OCI-LY1 (cell line): ENCODE data around the gene L3MBTL1.

Source experiments
- H2AFZ ChIP-seq: fragments of 200-600 bp; sonication (generic), shearing (Covaris generic); 2 replicates; pipeline ENCODE4 v1.6.0; 2014; ENCODE audit warnings: antibody characterized with exemption, mild to moderate bottlenecking, low read length
- H3F3A ChIP-seq: fragments of 200-600 bp; sonication (generic), shearing (Covaris generic); 2 replicates; pipeline ENCODE4 v1.6.0; 2014; ENCODE audit warnings: mild to moderate bottlenecking, antibody characterized with exemption, low read length, moderate library complexity; ENCODE audit not compliant: insufficient read depth
- H3K27ac ChIP-seq: fragments of 200-600 bp; sonication (generic); 2 replicates; pipeline ENCODE4 v1.5.1; 2014; ENCODE audit warnings: low read length, mixed run types, mild to moderate bottlenecking, low read depth; ENCODE audit not compliant: poor library complexity, severe bottlenecking
- H3K27me3 ChIP-seq: fragments of 200-600 bp; sonication (generic); 2 replicates; pipeline ENCODE4 v1.6.0; 2014; ENCODE audit warnings: antibody characterized with exemption, mild to moderate bottlenecking, low read length, moderate library complexity; ENCODE audit not compliant: insufficient read depth
- H3K36me3 ChIP-seq: fragments of 200-600 bp; sonication (generic); 2 replicates; pipeline ENCODE4 v1.6.1; 2014; ENCODE audit warnings: mild to moderate bottlenecking, antibody characterized with exemption, low read length, moderate library complexity, mixed read lengths; ENCODE audit not compliant: insufficient read depth
- H3K4me1 ChIP-seq: fragments of 200-600 bp; sonication (generic); 2 replicates; pipeline ENCODE4 v1.5.1; 2014; ENCODE audit warnings: mild to moderate bottlenecking, low read length, moderate library complexity; ENCODE audit not compliant: insufficient read depth, severe bottlenecking
- H3K4me2 ChIP-seq: fragments of 200-600 bp; sonication (generic), shearing (Covaris generic); 2 replicates; pipeline ENCODE4 v1.6.1; 2014; ENCODE audit warnings: low read length
- H3K4me3 ChIP-seq: fragments of 200-600 bp; sonication (generic); 2 replicates; pipeline ENCODE4 v1.5.1; 2014; ENCODE audit warnings: low read length, low read depth, mild to moderate bottlenecking, mixed read lengths; ENCODE audit not compliant: poor library complexity, severe bottlenecking
- H3K79me2 ChIP-seq: fragments of 200-600 bp; shearing (Covaris generic); 2 replicates; pipeline ENCODE4 v1.6.1; 2016; ENCODE audit warnings: mixed run types, low read length, mixed read lengths; ENCODE audit not compliant: insufficient read depth
- H3K9ac ChIP-seq: fragments of 200-600 bp; sonication (generic), shearing (Covaris generic); 2 replicates; pipeline ENCODE4 v1.6.1; 2014; ENCODE audit warnings: mild to moderate bottlenecking, low read length, mixed read lengths
- H3K9me2 ChIP-seq: fragments of 200-600 bp; sonication (generic), shearing (Covaris generic); 2 replicates; pipeline ENCODE4 v1.6.1; 2014; ENCODE audit warnings: low read depth, mild to moderate bottlenecking, low read length, mixed read lengths
- H3K9me3 ChIP-seq: fragments of 200-600 bp; shearing (Covaris generic); 2 replicates; pipeline ENCODE4 v1.6.1; 2014; ENCODE audit warnings: low read length, mixed read lengths
- H4K20me1 ChIP-seq: fragments of 200-600 bp; sonication (generic), shearing (Covaris generic); 2 replicates; pipeline ENCODE4 v1.6.0; 2016; ENCODE audit warnings: mild to moderate bottlenecking, low read length; ENCODE audit not compliant: insufficient read depth
- CTCF ChIP-seq: fragments of 200-600 bp; sonication (generic), shearing (Covaris generic); IDR thresholded peaks from 2 replicates; pipeline ENCODE4 v1.5.1; 2017; ENCODE audit warnings: mild to moderate bottlenecking, antibody characterized with exemption, low read length, moderate library complexity, mixed read lengths
- EZH2 ChIP-seq: fragments of 200-600 bp; sonication (generic), shearing (Covaris generic); IDR thresholded peaks from 2 replicates; pipeline ENCODE4 v1.8.0; 2017; ENCODE audit warnings: borderline replicate concordance, mixed run types, mild to moderate bottlenecking, antibody characterized with exemption, low read length, moderate library complexity, mixed read lengths

The L3MBTL1 gene

GRCh38 chr20:43538878-43539700 is 31.6 kb downstream of the L3MBTL1 start:
- TF ChIP-seq CTCF: no peak
- no peak for TF ChIP-seq EZH2
- Histone ChIP-seq H3K27me3 (no peaks in the 10 kb centered on the region), H3K4me1 (no peaks in the 10 kb centered on the region), H3K27ac (no peak overlapping the region), H3K79me2 (no peaks in the 10 kb centered on the region), H3K9me3 (no peaks in the 10 kb centered on the region), H3K36me3 (0 out of 2 replicates have a peak, but pooled peaks cover 10% of the 10 kb centered on the region), H3K9me2 (no peaks in the 10 kb centered on the region), H2AFZ (no peak overlapping the region), H3K4me3 (no peak overlapping the region), H4K20me1 (no peaks in the 10 kb centered on the region), H3F3A (no peaks in the 10 kb centered on the region), H3K4me2 (no peak overlapping the region), H3K9ac (no peak overlapping the region)

DNA sequence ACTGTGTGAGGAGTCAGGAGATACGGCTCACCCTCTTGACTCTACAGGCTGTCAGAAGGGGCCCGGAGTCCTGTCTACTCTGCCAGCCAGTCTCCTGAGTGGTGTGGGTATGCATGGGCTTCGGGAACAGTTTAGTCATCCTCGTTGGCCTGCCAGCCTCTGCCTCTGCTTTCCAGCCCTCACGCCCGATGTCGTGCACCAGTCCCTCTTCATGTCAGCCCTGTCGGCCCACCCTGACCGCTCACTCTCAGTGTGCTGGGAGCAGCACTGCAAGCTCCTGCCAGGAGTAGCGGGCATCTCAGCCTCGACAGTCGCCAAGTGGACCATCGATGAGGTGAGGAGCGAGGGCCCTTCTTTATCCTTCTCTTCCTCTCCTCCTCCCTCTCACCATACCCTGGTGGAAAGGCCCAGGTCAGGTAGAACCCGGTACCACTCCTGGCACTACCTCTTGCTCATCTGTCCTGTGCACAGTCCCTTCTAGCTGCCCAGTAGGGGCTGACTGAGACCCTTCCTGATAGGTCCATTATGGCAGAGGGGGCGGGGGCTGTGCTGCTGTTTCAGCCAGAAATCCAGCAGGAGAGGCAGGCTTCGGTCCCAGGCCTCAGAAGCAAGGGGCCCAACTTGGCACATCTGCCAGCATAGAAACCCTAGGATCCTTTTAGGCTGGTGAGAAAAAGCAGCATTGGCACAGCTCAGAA is 32.6 kb downstream of the L3MBTL1 start:
- no peaks in the 10 kb centered on the region for H3K9me2 ChIP-seq
- no peak overlapping the region for H3K4me2 ChIP-seq
- no peak overlapping the region for H2AFZ ChIP-seq
- no peaks in the 10 kb centered on the region for H3F3A ChIP-seq
- TF ChIP-seq CTCF: no peak
- TF ChIP-seq EZH2: no peak
- no peak overlapping the region for H3K4me3 ChIP-seq
- no peak overlapping the region for H3K9ac ChIP-seq
- no peaks in the 10 kb centered on the region for H3K27me3 ChIP-seq
- no peaks in the 10 kb centered on the region for H3K79me2 ChIP-seq
- H4K20me1 ChIP-seq: no peaks in the 10 kb centered on the region
- H3K9me3 ChIP-seq: no peaks in the 10 kb centered on the region
- H3K36me3 ChIP-seq: 0 out of 2 replicates have a peak, but pooled peaks cover 7% of the 10 kb centered on the region
- H3K4me1 ChIP-seq: no peaks in the 10 kb centered on the region
- no peak overlapping the region for H3K27ac ChIP-seq

DNA sequence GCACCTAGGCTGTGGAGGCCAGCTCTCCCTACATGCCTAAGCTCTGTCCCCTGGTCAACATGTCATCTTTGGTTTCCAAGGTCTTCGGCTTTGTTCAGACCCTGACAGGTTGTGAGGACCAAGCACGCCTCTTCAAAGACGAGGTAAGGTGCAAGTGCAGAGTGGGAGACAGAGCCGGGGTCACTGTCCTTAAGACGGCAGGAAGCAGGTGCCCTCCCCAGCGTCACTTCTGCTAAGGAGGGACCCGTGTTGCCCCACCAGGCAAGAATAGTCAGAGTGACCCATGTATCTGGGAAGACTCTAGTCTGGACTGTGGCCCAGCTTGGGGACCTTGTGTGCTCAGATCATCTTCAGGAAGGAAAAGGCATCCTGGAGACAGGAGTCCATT is 33.2 kb downstream of the L3MBTL1 start:
- no peak overlapping the region for H2AFZ ChIP-seq
- H3F3A ChIP-seq: no peaks in the 10 kb centered on the region
- no peaks in the 10 kb centered on the region for H3K9me2 ChIP-seq
- H3K9ac ChIP-seq: no peak overlapping the region
- H3K4me1 ChIP-seq: no peaks in the 10 kb centered on the region
- H3K79me2 ChIP-seq: no peaks in the 10 kb centered on the region
- no peak overlapping the region for H3K27ac ChIP-seq
- H3K9me3 ChIP-seq: no peaks in the 10 kb centered on the region
- no peaks in the 10 kb centered on the region for H4K20me1 ChIP-seq
- no peak overlapping the region for H3K4me2 ChIP-seq
- TF ChIP-seq CTCF (no peak), EZH2 (no peak)
- H3K36me3 ChIP-seq: 0 out of 2 replicates have a peak, but pooled peaks cover 7% of the 10 kb centered on the region
- no peaks in the 10 kb centered on the region for H3K27me3 ChIP-seq
- H3K4me3 ChIP-seq: no peak overlapping the region
